HL-60 (cell line): ENCODE measurements around the gene KCNH2.

Experiments used
- DNase-seq, 2 experiments: peaks; one replicate each; pipeline ENCODE4 v3.0.0-alpha.2; 2010 to 2020; ENCODE audit warnings: low read depth in 1 of 2, low spot score in 1 of 2
- H3K27ac ChIP-seq: fragments of 250-450 bp; sonication (Bioruptor Pico); replicated peaks from 2 replicates; pipeline ENCODE4 v1.5.1; 2020; ENCODE audit warnings: mild to moderate bottlenecking, moderate library complexity
- H3K27me3 ChIP-seq: fragments of 250-450 bp; sonication (Bioruptor Pico); 2 replicates; pipeline ENCODE4 v1.5.1; 2021; ENCODE audit warnings: mild to moderate bottlenecking, moderate library complexity; ENCODE audit not compliant: insufficient read depth, poor library complexity, severe bottlenecking
- H3K4me3 ChIP-seq: replicated peaks from 2 replicates; pipeline ENCODE4 v1.5.1; 2011; ENCODE audit warnings: mild to moderate bottlenecking, control low read depth, low read length; ENCODE audit not compliant: insufficient read depth
- GABPA ChIP-seq: IDR thresholded peaks from 2 replicates; pipeline ENCODE4 v1.6.1; 2012; ENCODE audit warnings: low read depth
- POLR2AphosphoS5 ChIP-seq: IDR thresholded peaks from 2 replicates; pipeline ENCODE4 v1.6.1; 2012; ENCODE audit warnings: low read depth
- SPI1 ChIP-seq: IDR thresholded peaks from 2 replicates; pipeline ENCODE4 v1.6.1; 2012; ENCODE audit warnings: low read depth, mild to moderate bottlenecking, borderline replicate concordance
- TF ChIP-seq, protein P1 (sequence below): IDR thresholded peaks from one replicate; pipeline ENCODE4 v1.5.1; 2011; ENCODE audit warnings: low read length, control low read depth, inconsistent platforms; ENCODE audit not compliant: insufficient read depth
- TF ChIP-seq, protein P2 (sequence below): IDR thresholded peaks from 2 replicates; pipeline ENCODE4 v1.6.1; 2012; ENCODE audit warnings: low read depth; ENCODE audit not compliant: insufficient replicate concordance

Gene KCNH2

DNA sequence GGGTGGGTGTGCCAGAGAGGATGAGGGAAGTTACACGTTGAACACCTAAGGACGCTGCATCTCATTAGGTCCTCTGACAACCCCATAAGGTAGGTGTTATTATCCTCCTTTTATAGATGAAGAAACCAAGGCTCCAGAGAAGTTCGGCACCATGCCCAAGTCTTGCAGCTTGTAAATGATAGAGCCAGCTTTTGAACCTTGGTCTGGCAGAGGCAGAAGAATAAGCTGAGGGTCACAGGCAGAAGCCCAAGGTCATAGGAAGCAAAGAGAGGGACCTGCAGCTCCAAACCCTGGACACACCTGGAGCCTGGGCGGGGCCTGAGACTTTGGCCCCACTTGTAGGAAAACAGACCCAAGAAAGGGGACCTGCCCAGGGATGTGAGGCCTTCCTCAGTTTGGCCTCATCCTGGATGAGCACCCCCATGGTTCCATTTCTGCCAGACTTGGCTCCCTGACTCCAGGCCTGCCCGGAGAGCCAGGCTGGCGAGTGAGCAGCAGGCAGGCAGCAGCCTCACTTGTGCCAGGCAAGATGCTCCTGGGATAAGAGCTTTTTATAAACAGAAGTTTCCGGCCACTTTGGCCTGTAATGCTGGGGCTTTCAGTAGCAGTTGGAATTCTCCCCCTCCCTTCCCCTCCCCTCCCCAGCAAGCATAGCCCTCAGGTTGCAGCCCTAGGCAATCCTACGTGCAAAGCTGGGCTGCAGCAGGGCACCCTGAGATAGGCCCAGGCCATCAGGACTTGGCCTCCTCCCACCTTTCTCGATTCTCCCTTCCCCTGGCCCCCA is 2.4 kb downstream of the KCNH2 start:
- Histone ChIP-seq H3K4me3 (no peak overlapping the region), H3K27me3 (peaks cover 68% of the 10 kb centered on the region), H3K27ac (no peak overlapping the region)
- TF ChIP-seq, protein P1, sequence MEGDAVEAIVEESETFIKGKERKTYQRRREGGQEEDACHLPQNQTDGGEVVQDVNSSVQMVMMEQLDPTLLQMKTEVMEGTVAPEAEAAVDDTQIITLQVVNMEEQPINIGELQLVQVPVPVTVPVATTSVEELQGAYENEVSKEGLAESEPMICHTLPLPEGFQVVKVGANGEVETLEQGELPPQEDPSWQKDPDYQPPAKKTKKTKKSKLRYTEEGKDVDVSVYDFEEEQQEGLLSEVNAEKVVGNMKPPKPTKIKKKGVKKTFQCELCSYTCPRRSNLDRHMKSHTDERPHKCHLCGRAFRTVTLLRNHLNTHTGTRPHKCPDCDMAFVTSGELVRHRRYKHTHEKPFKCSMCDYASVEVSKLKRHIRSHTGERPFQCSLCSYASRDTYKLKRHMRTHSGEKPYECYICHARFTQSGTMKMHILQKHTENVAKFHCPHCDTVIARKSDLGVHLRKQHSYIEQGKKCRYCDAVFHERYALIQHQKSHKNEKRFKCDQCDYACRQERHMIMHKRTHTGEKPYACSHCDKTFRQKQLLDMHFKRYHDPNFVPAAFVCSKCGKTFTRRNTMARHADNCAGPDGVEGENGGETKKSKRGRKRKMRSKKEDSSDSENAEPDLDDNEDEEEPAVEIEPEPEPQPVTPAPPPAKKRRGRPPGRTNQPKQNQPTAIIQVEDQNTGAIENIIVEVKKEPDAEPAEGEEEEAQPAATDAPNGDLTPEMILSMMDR: no peak
- no peak for DNase-seq

DNA sequence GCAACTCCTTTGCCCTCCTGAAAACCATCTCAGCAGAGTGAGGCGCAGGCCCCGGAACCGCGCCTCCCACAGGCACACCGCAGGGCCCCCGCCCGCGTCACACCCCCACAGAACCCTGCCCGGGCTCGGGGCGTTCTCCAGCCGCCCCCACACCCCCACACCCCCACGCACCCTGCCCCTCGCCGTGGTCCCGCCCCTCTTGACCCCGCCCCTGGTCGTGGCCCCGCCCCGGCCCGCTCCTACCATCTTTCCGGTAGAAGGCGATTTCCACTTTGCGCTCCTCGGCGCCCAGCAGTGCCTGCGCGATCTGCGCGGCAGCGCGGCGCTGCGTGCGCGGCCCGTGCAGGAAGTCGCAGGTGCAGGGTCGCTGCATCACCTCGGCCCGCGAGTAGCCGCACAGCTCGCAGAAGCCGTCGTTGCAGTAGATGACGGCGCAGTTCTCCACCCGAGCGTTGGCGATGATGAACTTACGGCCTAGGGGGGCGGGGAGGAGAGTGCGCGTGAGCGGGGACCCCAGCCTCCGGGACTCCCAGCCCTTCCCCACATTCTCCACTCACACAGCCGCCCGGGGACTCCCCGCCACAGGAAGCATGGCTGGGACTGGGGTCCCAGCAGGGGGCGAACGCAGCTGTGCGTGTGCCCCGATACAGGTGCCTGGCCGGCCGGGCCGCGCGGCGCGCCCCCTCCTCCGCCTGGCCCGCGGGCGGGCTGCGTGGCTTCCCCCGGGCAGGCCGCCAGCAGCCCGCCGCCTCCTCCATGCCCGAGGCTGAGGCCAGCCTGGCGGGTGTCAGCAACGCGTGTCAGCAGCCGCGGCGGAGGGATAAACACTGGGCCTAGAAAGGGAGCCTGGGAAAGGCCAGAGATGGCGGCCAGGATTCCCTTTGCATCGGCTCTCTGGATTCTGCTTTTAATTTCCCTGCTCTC is 3.4 kb downstream of the KCNH2 start:
- no peak overlapping the region for H3K27ac ChIP-seq
- H3K27me3 ChIP-seq: peaks cover 58% of the 10 kb centered on the region
- DNase-seq: no peak
- peak overlapping the region; percentile 36 for H3K4me3 ChIP-seq
- no peak for TF ChIP-seq SPI1

DNA sequence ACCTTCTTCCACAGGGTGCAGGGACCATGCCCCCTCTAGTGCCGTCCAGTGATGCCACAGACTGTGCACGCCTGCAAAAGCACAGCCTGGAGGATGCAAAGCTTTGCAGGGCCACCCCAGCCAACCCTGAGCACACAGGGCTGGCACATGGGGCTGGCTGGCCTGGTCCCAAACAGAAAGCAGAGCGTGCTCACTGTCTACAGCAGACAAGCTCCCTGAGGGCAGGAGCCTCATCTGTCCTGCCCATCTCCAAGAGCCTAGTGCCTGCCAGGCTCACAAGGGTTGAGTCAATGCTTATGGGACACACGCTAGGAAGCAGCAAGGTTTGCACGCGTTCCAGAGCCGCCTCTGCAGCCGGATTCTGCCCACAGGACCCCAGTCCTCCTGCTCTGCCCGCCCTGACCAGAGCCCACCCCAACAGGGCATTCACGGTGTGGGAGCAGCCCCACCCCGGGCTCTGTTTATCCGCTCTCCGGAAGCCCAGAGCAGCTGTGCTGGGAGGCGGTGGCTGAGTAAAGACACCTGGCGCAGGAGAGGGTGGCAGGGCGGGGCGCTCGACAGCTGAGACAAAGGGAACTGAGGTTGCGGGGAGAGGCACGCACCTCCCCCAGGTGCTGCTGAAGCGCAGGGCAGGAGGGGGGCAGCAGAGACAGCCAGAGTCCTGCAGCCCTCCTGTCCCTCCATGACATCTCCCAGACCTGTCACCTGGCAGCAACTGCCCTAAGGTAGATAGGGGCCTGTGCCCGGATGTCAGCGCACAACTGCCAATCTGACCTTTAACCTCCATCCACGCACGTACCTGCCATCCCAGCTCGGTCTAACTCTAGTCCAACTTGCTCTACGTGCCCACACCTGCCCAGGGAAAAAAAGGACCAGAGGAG is 4.3 kb downstream of the KCNH2 start:
- Histone ChIP-seq H3K4me3 (no peak overlapping the region), H3K27me3 (peaks cover 52% of the 10 kb centered on the region), H3K27ac (no peak overlapping the region)
- no peak for TF ChIP-seq SPI1
- TF ChIP-seq, protein P1: no peak
- TF ChIP-seq, protein P2, sequence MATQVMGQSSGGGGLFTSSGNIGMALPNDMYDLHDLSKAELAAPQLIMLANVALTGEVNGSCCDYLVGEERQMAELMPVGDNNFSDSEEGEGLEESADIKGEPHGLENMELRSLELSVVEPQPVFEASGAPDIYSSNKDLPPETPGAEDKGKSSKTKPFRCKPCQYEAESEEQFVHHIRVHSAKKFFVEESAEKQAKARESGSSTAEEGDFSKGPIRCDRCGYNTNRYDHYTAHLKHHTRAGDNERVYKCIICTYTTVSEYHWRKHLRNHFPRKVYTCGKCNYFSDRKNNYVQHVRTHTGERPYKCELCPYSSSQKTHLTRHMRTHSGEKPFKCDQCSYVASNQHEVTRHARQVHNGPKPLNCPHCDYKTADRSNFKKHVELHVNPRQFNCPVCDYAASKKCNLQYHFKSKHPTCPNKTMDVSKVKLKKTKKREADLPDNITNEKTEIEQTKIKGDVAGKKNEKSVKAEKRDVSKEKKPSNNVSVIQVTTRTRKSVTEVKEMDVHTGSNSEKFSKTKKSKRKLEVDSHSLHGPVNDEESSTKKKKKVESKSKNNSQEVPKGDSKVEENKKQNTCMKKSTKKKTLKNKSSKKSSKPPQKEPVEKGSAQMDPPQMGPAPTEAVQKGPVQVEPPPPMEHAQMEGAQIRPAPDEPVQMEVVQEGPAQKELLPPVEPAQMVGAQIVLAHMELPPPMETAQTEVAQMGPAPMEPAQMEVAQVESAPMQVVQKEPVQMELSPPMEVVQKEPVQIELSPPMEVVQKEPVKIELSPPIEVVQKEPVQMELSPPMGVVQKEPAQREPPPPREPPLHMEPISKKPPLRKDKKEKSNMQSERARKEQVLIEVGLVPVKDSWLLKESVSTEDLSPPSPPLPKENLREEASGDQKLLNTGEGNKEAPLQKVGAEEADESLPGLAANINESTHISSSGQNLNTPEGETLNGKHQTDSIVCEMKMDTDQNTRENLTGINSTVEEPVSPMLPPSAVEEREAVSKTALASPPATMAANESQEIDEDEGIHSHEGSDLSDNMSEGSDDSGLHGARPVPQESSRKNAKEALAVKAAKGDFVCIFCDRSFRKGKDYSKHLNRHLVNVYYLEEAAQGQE: no peak
- TF ChIP-seq POLR2AphosphoS5: no peak
- no peak for TF ChIP-seq GABPA
- no peak for DNase-seq

DNA sequence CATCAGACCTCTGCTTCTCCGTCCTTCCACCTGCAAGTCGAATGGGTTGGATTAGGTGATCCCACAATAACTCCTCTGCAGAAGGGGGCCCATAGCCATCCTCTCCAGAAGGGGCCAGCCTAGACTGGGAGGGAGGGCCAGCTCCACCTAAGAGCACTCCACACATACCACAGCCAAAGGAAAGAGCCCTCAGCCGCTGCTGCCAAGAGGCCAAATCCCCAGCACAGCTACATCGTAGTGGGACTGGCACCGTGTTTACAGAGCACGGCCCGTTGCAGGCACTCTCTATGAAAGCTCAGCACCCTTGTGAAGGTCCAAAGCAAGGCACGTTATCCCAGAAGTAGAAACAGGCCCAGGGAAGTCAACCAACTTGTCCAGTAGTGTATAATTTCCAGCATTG is 5.4 kb downstream of the KCNH2 start:
- no peak overlapping the region for H3K27ac ChIP-seq
- no peak overlapping the region for H3K4me3 ChIP-seq
- no peak for DNase-seq
- no peak for TF ChIP-seq SPI1
- TF ChIP-seq, protein P1: no peak
- TF ChIP-seq, protein P2: no peak
- no peak for TF ChIP-seq POLR2AphosphoS5
- no peak for TF ChIP-seq GABPA
- H3K27me3 ChIP-seq: peaks cover 53% of the 10 kb centered on the region
